ENCODE results near the gene SRGAP3.

DNA sequence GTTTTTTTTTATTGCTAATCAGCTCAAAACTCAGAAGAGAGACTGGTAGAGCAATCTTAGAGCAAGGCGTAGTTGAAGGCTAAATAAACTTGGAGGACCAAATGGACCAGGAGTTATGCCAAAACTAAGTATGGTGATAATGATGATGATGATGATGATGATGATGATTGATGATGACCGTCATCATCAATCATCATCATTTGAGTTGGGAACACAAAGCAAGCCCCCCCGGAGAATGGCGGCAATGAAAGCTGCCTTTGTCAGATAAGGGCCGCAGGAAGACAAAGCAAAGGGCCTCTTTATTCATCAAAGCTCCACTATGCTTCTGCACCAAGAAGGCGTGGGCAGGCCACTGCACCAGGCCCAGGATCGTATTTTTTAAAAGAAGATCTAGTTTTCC, 204.1 kb downstream of the SRGAP3 start:
- no peak for TF ChIP-seq YY1 (IDR thresholded peaks at IDR 0.05; ENCODE audit: low read depth)
- TF ChIP-seq ZBTB7A (IDR thresholded peaks at IDR 0.05; ENCODE audit: low read depth): no peak
- no peak for TF ChIP-seq RAD21 (IDR thresholded peaks at IDR 0.05; ENCODE audit: low read depth)
- TF ChIP-seq, protein P1, sequence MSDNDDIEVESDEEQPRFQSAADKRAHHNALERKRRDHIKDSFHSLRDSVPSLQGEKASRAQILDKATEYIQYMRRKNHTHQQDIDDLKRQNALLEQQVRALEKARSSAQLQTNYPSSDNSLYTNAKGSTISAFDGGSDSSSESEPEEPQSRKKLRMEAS (IDR thresholded peaks at IDR 0.05): no peak
- TF ChIP-seq TCF12 (IDR thresholded peaks at IDR 0.05; ENCODE audit: low read depth): no peak
- no peak for TF ChIP-seq CEBPB (IDR thresholded peaks at IDR 0.05)
- TF ChIP-seq REST (IDR thresholded peaks at IDR 0.05; ENCODE audit: low read depth): no peak
- no peak for TF ChIP-seq CREB1 (IDR thresholded peaks at IDR 0.05; ENCODE audit: low read depth)
- TF ChIP-seq NFIC (IDR thresholded peaks at IDR 0.05): no peak
- no peak for TF ChIP-seq TEAD4 (IDR thresholded peaks at IDR 0.05)
- TF ChIP-seq EP300 (IDR thresholded peaks at IDR 0.05; ENCODE audit: borderline replicate concordance): no peak
- no peak for TF ChIP-seq TAF1 (IDR thresholded peaks at IDR 0.05; ENCODE audit: low read depth)
- no peak for TF ChIP-seq USF1 (IDR thresholded peaks at IDR 0.05)
